RCC 7860 (cell line): Measurements from ENCODE around the gene SYVN1.

ENCODE experiments used
- DNase-seq: peaks from one replicate; pipeline ENCODE4 v3.0.0-alpha.2; 2015; ENCODE audit warnings: low spot score
- FAIRE-seq: peaks from 2 replicates; lab custom pipeline; 2012; peaks lifted over from hg19 to GRCh38; lab: Jason Lieb, UNC

The SYVN1 gene

DNA sequence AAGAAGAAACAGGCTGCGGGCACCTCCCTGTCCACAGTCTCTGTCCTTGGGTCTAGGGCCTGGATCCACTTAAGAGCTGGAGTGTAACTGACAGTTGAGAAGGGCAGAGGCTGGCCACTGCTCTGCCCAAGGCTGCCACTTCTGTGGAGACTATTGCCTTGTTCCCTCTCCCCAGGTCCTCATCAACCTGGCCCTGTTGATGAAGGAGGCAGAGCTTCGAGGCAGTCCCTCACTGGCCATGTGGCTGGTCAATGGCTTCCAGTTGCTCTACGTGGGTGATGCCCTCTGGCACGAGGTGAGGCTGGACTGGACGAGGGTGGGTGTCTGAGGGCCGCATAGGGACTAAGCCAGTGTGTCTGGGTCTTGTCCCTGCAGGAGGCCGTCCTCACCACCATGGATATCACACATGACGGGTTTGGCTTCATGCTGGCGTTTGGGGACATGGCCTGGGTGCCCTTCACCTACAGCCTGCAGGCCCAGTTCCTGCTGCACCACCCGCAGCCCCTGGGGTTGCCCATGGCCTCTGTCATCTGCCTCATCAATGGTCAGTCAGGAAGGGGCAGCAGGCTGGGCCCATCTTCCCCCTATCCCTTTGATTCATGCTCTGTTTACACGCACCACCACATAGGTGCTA lies 19.7 kb downstream of the SYVN1 start:
- FAIRE-seq (no peak), DNase-seq (no peak)

DNA sequence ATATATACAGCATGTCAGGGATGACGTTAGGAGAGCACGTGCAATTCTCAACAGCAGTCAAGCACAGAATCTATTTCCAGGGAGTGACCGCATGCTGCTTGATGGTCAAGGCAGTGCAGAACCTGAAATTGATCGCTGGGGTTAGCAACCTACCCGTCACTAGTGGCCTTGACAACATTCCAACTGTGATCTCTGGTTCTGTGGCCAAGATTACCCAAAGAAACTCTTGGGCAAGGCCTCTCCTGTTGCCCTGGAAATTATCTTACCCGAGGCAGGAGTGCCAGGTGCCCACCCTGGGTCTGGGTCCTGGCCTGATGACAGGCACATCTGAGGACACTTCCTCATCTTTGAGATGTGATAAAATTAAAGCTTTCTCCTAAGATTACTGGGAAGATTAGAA lies 20.5 kb downstream of the SYVN1 start:
- DNase-seq (no peak), FAIRE-seq (no peak)

GRCh38 chr11:65113361-65113756 lies 21.0 kb downstream of the SYVN1 start:
- FAIRE-seq (no peak), DNase-seq (no peak)

- DNase-seq, result no peak
Measured at GRCh38 chr11:65112546-65113360, 21.6 kb downstream of the SYVN1 start.

DNA sequence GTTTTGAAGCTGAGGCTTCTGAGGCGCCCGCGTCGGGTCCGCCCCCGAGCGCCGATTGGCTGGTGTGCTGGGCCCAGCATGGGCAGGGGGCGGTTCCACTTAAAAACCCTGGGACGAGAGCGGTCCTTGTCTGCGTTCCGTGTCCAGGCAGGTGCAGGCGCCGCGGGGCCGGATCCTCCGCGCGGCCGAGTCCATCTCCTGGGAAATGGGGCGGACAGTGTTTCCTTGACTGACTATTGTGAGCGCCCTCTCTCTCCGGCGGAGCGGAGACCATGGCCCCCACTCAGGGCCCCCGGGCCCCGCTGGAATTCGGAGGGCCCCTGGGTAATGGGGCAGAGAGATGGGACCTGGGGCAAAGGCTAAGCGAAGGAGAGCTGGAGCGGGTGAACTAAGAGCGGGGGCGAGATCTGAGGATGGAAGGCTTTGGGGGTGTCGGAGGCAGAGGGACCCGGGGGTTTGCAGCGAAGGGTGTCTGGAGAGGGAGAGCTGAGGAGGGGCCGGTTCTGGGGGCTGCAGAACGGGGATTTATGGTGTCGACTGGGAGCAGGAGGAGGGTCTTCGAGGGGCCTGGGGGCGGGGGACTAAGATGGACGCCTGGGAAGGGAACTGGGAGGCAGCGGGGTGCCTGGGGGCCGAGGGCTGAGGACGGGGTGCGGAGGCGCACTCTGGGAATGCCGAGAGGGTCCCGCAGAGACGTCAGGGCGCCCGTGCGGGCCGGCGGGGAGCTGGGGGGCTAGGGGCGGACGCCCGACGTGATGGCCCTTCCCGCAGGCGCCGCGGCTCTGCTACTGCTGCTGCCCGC lies 22.4 kb downstream of the SYVN1 start, which contains the start of gene TM7SF2:
TM7SF2 (plus strand) TSS at position 129 of the 802 bp plus-strand sequence; CDS start at position 273, 144 bp downstream.
- peak; percentile 45 for DNase-seq
- FAIRE-seq, result no peak

More at GRCh38 chr11:65112546-65113360, 21.6 kb downstream of the SYVN1 start:
- no peak for FAIRE-seq

GRCh38 chr11:65111159-65111743 lies 23.1 kb downstream of the SYVN1 start:
- FAIRE-seq, result no peak
- no peak for DNase-seq

DNA sequence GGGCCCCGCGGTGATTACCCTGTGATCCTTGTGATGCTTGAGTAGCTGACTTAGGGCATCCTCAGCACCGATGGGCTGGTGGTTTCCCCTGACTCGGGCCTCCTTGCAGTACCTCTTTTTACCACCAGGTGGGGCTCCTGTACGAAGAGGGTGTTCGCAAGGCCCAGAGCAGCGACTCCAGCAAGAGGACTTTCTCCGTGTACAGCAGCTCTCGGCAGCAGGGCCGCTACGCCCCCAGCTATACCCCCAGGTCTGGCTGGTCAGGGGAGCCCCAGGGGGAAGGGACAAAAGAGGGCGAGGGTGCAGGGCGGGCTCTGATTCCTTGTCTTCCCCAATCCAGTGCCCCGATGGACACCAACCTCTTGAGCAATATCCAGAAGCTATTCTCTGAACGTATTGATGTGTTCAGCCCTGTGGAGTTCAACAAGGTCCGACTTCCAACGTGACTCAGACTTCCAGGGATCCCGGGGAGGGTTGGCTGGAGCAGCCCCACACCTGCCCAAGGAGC lies 23.9 kb downstream of the SYVN1 start:
- DNase-seq (peak; percentile 57), FAIRE-seq (peak; percentile 10)

GRCh38 chr11:65109231-65110198 lies 24.8 kb downstream of the SYVN1 start:
- FAIRE-seq (no peak), DNase-seq (no peak)

- DNase-seq, result no peak
Measured at GRCh38 chr11:65108469-65109123, 25.7 kb downstream of the SYVN1 start.

DNA sequence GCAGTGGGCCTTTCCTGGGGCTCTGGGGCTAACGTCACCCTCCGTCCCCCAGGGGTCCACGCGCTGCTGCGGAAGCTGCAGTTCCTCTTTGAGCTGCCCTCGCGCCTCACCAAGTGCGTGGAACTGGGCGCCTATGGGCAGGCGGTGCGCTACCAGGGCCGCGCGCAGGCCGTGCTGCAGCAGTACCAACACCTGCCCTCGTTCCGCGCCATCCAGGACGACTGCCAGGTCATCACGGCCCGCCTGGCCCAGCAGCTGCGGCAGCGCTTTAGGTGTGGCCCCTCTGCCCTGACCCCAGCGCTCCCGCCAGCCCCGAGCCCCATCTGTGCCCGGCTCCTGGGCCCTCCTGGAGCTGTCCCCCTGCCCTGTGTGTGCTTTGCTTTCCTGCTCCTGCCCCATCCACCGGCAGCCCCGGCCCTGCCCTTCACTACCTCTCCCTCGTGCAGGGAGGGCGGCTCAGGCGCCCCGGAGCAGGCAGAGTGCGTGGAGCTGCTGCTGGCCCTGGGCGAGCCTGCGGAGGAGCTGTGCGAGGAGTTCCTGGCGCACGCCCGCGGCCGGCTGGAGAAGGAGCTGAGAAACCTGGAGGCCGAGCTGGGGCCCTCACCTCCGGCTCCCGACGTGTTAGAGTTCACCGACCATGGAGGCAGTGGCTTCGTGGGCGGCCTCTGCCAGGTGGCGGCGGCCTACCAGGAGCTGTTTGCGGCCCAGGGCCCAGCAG lies 26.4 kb downstream of the SYVN1 start:
- no peak for FAIRE-seq
- no peak for DNase-seq

More at GRCh38 chr11:65108469-65109123, 25.7 kb downstream of the SYVN1 start:
- FAIRE-seq, result no peak

DNA sequence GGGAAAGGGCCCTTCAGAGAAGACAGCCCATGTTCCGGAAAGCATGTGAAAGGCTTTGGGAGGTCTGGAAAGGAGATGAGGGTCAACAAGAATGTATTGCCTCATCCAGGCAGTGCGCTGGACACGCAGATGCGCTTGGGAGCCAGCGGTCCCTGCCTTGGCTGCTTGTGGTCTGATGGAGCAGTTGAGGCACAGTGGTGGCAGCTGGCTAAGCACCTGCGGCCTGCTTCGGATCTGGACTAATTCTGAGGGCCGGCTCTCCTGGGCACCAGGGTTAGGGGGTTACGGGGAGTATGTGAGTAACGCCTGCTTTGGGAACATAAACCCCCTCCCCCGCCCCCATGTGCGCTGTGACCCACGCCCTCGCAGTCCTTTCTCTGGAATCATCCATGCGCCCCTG lies 27.2 kb downstream of the SYVN1 start:
- no peak for DNase-seq
- FAIRE-seq, result no peak

DNA sequence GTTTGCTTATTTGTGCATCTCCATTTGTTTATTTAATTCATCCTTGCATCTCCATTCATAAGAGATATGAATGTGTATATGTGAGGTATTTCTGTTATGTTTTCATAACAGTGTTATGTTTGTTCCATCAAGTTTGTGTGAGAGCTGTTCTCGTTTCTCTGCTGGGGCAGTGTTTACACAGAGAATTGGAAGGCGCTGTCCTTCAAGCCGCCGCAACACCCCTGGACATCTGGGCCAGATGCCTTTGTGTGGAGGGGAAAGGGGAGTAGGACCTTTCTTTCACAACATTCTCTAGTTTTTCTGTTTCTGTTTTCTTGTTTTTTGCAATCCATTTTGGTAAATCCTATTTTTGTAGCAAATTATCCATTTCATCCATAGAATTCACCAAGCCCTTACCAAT lies 29.7 kb downstream of the SYVN1 start:
- DNase-seq (no peak), FAIRE-seq (no peak)

DNA sequence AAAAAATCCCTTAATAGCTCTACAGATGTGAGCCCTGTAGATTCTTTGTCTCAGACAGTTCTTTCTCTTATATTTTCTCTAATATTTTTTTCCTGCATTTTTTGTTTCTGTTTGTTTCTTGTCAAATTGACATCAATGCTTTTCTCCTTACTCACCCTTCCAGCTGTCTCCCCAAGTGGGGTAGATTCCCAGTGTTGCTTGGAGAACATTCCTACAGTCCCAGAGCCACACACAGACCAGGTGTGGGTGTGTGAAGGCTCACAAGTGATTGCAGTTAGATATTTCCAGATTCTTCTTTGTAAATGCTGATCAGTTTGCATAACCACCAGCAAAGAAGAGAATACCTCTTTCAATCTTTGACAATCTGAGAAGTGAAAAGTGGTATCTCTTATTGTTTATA lies 30.8 kb downstream of the SYVN1 start:
- DNase-seq (no peak), FAIRE-seq (no peak)

- no peak for DNase-seq
Measured at GRCh38 chr11:65102142-65103095, 31.9 kb downstream of the SYVN1 start.

GRCh38 chr11:65100674-65101350 lies 33.5 kb downstream of the SYVN1 start:
- DNase-seq (no peak), FAIRE-seq (no peak)

More at GRCh38 chr11:65102142-65103095, 31.9 kb downstream of the SYVN1 start:
- FAIRE-seq, result no peak

GRCh38 chr11:65096926-65097325 lies 37.4 kb downstream of the SYVN1 start:
- no peak for FAIRE-seq
- DNase-seq, result no peak
